Body of pancreas (tissue), 4 donors: ENCODE results near the gene DUSP8.

ENCODE experiments used
- POLR2A ChIP-seq, 3 donors: fragments of 450-650 bp; IDR thresholded peaks; one replicate each; pipeline ENCODE4 v1.6.1; 2016; ENCODE audit warnings: antibody characterized with exemption in 3 of 3, mild to moderate bottlenecking in 2 of 3
- TF ChIP-seq, protein P1 (sequence below), 7 experiments: fragments of 450-650 bp in 4 of 7; fragments of 200-600 bp in 3 of 7; sonication (generic) in 3 of 7; IDR thresholded peaks; one replicate each; pipeline ENCODE4 v1.5.1; 2016 to 2019; ENCODE audit warnings: antibody characterized with exemption in 7 of 7

DNA sequence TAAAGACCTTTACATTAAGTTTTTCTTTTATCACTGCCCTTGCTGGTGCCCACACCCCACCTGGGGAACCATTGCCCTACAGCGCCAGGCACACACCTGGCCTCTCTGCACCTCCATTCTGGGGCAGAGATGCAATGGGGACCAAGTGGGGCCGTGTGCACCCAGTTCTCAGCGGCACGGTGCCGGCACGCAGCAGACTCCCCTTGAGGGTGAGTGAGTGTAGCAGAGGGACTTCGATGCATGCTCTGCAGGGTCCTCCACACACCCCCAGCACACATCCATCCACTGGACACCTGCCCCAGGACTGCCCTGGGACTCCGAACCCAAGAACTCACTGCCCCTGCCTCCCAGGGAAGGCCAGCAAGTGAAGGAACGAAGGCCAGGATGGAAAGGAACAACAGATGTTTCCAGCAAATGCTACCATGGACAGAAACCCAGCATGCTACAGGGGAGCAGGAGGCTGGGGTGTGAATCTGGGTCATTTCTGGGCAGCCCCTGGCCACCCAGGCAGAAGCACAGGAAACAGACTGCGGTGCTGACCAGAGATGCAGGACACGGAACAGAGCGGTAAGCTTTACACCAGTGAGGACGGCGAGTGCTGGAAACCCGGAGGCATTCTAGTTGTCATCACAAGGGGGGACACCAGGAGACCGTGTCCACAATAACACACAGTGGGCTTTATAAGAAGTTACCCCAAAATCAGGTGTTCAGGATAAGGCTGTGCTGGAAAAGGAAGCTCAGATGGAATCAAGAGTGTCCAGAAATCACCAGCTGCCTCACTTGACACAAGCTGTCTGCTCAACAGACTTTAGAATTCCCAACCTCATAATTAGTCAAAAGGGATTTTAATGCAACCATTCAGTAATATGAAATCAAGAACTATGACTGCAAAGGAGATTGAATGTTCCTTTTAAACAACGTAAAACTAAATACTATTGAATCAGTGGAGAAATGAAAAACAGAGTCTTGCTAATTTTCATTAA is 52.8 kb downstream of the DUSP8 start:
- TF ChIP-seq, protein P1, sequence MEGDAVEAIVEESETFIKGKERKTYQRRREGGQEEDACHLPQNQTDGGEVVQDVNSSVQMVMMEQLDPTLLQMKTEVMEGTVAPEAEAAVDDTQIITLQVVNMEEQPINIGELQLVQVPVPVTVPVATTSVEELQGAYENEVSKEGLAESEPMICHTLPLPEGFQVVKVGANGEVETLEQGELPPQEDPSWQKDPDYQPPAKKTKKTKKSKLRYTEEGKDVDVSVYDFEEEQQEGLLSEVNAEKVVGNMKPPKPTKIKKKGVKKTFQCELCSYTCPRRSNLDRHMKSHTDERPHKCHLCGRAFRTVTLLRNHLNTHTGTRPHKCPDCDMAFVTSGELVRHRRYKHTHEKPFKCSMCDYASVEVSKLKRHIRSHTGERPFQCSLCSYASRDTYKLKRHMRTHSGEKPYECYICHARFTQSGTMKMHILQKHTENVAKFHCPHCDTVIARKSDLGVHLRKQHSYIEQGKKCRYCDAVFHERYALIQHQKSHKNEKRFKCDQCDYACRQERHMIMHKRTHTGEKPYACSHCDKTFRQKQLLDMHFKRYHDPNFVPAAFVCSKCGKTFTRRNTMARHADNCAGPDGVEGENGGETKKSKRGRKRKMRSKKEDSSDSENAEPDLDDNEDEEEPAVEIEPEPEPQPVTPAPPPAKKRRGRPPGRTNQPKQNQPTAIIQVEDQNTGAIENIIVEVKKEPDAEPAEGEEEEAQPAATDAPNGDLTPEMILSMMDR (IDR thresholded peaks at IDR 0.05), result no peak
- no peak for TF ChIP-seq POLR2A (IDR thresholded peaks at IDR 0.05)
